ENCODE results near the gene IGFN1.

- TF ChIP-seq POLR2A (IDR thresholded peaks at IDR 0.05; ENCODE audit: low read depth, low read length) (no peak), TAF1 (IDR thresholded peaks at IDR 0.05; ENCODE audit: borderline replicate concordance, low read depth, low read length) (no peak)
Observed at GRCh38 chr1:201185123-201185453, 5.5 kb upstream of the IGFN1 start.
